SU-DHL-6 (cell line): Measurements from ENCODE around the gene SF3B2.

Source experiments
- H2AFZ ChIP-seq: fragments of 200-600 bp; sonication (generic); 2 replicates; pipeline ENCODE4 v1.6.1; 2014; ENCODE audit warnings: low read depth, mild to moderate bottlenecking, moderate library complexity, mixed read lengths, antibody characterized with exemption, low read length; ENCODE audit not compliant: severe bottlenecking
- H3F3A ChIP-seq: fragments of 200-600 bp; shearing (Covaris generic); 2 replicates; pipeline ENCODE4 v1.6.0; 2016; ENCODE audit warnings: antibody characterized with exemption, mild to moderate bottlenecking; ENCODE audit not compliant: insufficient read depth
- H3K27ac ChIP-seq: fragments of 200-600 bp; sonication (generic); 2 replicates; pipeline ENCODE4 v1.5.1; 2016; ENCODE audit warnings: low read depth, mild to moderate bottlenecking, low read length, moderate library complexity, mixed read lengths
- H3K27me3 ChIP-seq: fragments of 200-600 bp; sonication (generic), shearing (Covaris generic); 2 replicates; pipeline ENCODE4 v1.6.0; 2014; ENCODE audit warnings: mild to moderate bottlenecking, low read length
- H3K36me3 ChIP-seq: fragments of 200-600 bp; sonication (generic); 2 replicates; pipeline ENCODE4 v1.6.1; 2014; ENCODE audit warnings: mild to moderate bottlenecking, low read length, mixed read lengths
- H3K4me2 ChIP-seq: fragments of 300-600, 200-600 bp; shearing (Covaris generic), sonication (generic); 2 replicates; pipeline ENCODE4 v1.6.0; 2014; ENCODE audit warnings: low read length, low read depth, mild to moderate bottlenecking; ENCODE audit not compliant: poor library complexity, severe bottlenecking
- H3K4me3 ChIP-seq: fragments of 200-600 bp; sonication (generic); 2 replicates; pipeline ENCODE4 v1.5.1; 2014; ENCODE audit warnings: antibody characterized with exemption, low read length, mild to moderate bottlenecking, mixed read lengths; ENCODE audit not compliant: insufficient read depth, poor library complexity, severe bottlenecking
- H3K79me2 ChIP-seq: fragments of 200-600 bp; sonication (generic); 2 replicates; pipeline ENCODE4 v1.6.1; 2014; ENCODE audit warnings: mild to moderate bottlenecking, low read length, moderate library complexity; ENCODE audit not compliant: insufficient read depth
- H3K9ac ChIP-seq: fragments of 200-600 bp; sonication (generic); 2 replicates; pipeline ENCODE4 v1.7.0; 2014; ENCODE audit warnings: mild to moderate bottlenecking, low read length
- H3K9me2 ChIP-seq: fragments of 200-600 bp; sonication (generic); replicated peaks from 2 replicates; pipeline ENCODE4 v1.6.1; 2014; ENCODE audit warnings: low read length; ENCODE audit not compliant: insufficient read depth
- H3K9me3 ChIP-seq: fragments of 200-600 bp; sonication (generic); 2 replicates; pipeline ENCODE4 v1.6.1; 2014; ENCODE audit warnings: low read length, mixed read lengths; ENCODE audit not compliant: insufficient read depth
- H4K20me1 ChIP-seq: fragments of 200-600 bp; sonication (generic); 2 replicates; pipeline ENCODE4 v1.6.1; 2014; ENCODE audit warnings: low read depth, mild to moderate bottlenecking, antibody characterized with exemption, low read length, moderate library complexity, mixed read lengths
- EZH2phosphoT487 ChIP-seq: fragments of 200-600 bp; sonication (generic), shearing (Covaris generic); conservative IDR thresholded peaks from 2 replicates; pipeline ENCODE4 v1.6.1; 2018; ENCODE audit warnings: mild to moderate bottlenecking, antibody characterized with exemption, low read length, moderate library complexity, mixed read lengths
- TF ChIP-seq, protein P1 (sequence below): fragments of 200-600 bp; sonication (generic); IDR thresholded peaks from one replicate; pipeline ENCODE4 v1.5.1; 2017; ENCODE audit warnings: antibody characterized with exemption, mild to moderate bottlenecking, low read length, moderate library complexity; ENCODE audit not compliant: insufficient read depth, poor library complexity, severe bottlenecking

Gene SF3B2

DNA sequence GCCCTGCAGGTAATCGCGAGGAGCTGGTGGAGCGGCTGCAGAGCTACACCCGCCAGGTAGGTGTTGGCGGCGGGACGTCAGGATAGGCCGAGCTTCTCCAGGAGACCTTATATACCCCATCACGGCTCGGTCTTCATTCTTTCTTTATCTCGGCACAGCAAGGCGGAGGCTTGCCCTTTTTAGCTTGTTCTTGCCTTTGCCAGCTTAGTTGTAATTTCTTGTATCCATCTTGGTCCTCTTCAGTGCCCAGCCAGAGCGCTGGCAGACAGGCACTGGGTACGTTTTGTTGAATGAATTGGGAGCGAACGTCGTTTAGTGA lies 459 bp downstream of the SF3B2 start:
- Histone ChIP-seq H3K36me3 (peaks cover 11% of the 10 kb centered on the region; the same call in 1 of the 2 replicates), H4K20me1 (no peaks in the 10 kb centered on the region), H3K27me3 (no peaks in the 10 kb centered on the region), H3K27ac (peak overlapping the region; percentile 47), H3K4me3 (peak overlapping the region; percentile 93), H3K9ac (peak overlapping the region; percentile 93), H3K9me2 (no peaks in the 10 kb centered on the region), H3F3A (no peaks in the 10 kb centered on the region), H3K4me2 (peak overlapping the region; percentile 61), H2AFZ (peak overlapping the region; percentile 35), H3K9me3 (no peaks in the 10 kb centered on the region), H3K79me2 (peaks cover 28% of the 10 kb centered on the region)
- TF ChIP-seq EZH2phosphoT487: no peak
- TF ChIP-seq, protein P1, sequence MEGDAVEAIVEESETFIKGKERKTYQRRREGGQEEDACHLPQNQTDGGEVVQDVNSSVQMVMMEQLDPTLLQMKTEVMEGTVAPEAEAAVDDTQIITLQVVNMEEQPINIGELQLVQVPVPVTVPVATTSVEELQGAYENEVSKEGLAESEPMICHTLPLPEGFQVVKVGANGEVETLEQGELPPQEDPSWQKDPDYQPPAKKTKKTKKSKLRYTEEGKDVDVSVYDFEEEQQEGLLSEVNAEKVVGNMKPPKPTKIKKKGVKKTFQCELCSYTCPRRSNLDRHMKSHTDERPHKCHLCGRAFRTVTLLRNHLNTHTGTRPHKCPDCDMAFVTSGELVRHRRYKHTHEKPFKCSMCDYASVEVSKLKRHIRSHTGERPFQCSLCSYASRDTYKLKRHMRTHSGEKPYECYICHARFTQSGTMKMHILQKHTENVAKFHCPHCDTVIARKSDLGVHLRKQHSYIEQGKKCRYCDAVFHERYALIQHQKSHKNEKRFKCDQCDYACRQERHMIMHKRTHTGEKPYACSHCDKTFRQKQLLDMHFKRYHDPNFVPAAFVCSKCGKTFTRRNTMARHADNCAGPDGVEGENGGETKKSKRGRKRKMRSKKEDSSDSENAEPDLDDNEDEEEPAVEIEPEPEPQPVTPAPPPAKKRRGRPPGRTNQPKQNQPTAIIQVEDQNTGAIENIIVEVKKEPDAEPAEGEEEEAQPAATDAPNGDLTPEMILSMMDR: no peak

DNA sequence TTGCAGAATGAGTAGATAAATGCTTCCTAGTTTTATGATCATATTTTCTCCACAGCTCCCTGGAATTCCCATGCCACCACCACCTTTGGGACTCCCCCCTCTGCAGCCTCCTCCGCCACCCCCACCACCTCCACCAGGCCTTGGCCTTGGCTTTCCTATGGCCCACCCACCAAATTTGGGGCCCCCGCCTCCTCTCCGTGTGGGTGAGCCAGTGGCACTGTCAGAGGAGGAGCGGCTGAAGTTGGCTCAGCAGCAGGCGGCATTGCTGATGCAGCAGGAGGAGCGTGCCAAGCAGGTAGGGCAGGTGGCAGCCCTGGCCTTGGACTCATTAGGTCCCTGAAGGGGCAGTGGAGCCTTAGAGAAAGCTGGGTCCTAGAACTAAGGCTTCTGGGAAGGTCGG lies 2.9 kb downstream of the SF3B2 start:
- no peaks in the 10 kb centered on the region for H4K20me1 ChIP-seq
- H3K79me2 ChIP-seq: peaks cover 28% of the 10 kb centered on the region
- TF ChIP-seq EZH2phosphoT487: no peak
- TF ChIP-seq, protein P1: no peak
- peaks cover 25% of the 10 kb centered on the region; the same call in 1 of the 2 replicates for H3K36me3 ChIP-seq
- no peaks in the 10 kb centered on the region for H3K9me3 ChIP-seq
- H3F3A ChIP-seq: no peaks in the 10 kb centered on the region
- H3K9ac ChIP-seq: no peak overlapping the region
- no peak overlapping the region for H3K27ac ChIP-seq
- no peak overlapping the region for H3K4me2 ChIP-seq
- H3K4me3 ChIP-seq: no peak overlapping the region
- no peak overlapping the region for H2AFZ ChIP-seq
- H3K27me3 ChIP-seq: no peaks in the 10 kb centered on the region
- H3K9me2 ChIP-seq: no peaks in the 10 kb centered on the region

DNA sequence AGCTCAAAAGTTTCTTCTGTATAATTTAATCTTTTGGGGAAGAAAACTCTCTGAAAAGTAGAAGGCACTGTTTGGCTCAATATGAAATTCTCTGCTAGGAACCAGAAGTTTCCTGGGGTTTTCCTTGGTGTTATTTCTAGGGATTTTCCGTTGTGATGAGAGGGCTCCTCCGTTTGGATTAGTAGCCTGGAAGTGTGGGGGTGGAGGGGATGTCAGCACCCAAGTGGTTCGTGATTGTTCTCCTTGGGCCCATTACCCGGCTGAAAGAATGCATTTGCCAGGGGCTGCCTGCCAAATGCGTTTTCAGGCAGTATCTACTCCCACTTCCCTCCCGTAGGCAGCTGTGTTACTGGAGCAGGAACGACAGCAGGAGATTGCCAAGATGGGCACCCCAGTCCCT lies 4.3 kb downstream of the SF3B2 start:
- Histone ChIP-seq H3K9me2 (no peaks in the 10 kb centered on the region), H3K27ac (no peak overlapping the region), H3K4me3 (no peak overlapping the region), H3F3A (no peaks in the 10 kb centered on the region; the same call in 1 of the 2 replicates), H3K36me3 (peaks cover 37% of the 10 kb centered on the region), H3K79me2 (peaks cover 28% of the 10 kb centered on the region), H3K27me3 (no peaks in the 10 kb centered on the region), H3K4me2 (no peak overlapping the region), H2AFZ (no peak overlapping the region), H3K9ac (no peak overlapping the region), H3K9me3 (no peaks in the 10 kb centered on the region), H4K20me1 (no peaks in the 10 kb centered on the region)
- TF ChIP-seq, protein P1: no peak
- TF ChIP-seq EZH2phosphoT487: no peak
